Endothelial cell of umbilical vein (primary cell): ENCODE data around the gene EML1. TPM values are rescaled to one million over a fixed set of nuclear protein-coding genes. Genes with fewer than 3 reads are reported as not detected.

Experiments used
- BruUV-seq: library from RNA; stranded (reverse); fragments of 400-500 nt; replicated peaks from 2 replicates; lab custom pipeline; 2021; lab: Mats Ljungman, UMichigan
- CTCF ChIA-PET: fragments of 300-600, 350-600 bp; sonication (Branson Sonifier 250); formaldehyde crosslinking; loops from one replicate; lab custom pipeline; 2021; ENCODE audit warnings: antibody characterized with exemption, inconsistent platforms; lab: Charles Lee
- POLR2A ChIA-PET: fragments of 300-600, 350-600 bp; sonication (Branson Sonifier 250); formaldehyde crosslinking; loops from one replicate; lab custom pipeline; 2021; ENCODE audit warnings: antibody characterized with exemption, inconsistent platforms; lab: Charles Lee
- DNase-seq: peaks from one replicate; pipeline ENCODE4 v3.0.0-alpha.2; 2011; ENCODE audit warnings: low read depth, low spot score
- FAIRE-seq: peaks from 2 replicates; lab custom pipeline; 2011; peaks lifted over from hg19 to GRCh38; lab: Jason Lieb, UNC
- H2AFZ ChIP-seq: 2 replicates; pipeline ENCODE4 v1.6.0; 2012; ENCODE audit warnings: low read depth, low read length, control low read depth, inconsistent platforms
- H3K27ac ChIP-seq: 2 replicates; pipeline ENCODE4 v1.5.1; 2011; ENCODE audit warnings: low read depth, mild to moderate bottlenecking, control low read depth, low read length, moderate library complexity; ENCODE audit not compliant: insufficient read depth
- H3K27me3 ChIP-seq, 2 experiments: 2 replicates each; pipeline versions ENCODE4 v1.6.0 to v1.6.1; 2011; ENCODE audit warnings: low read length in 2 of 2, mixed read lengths in 1 of 2; ENCODE audit not compliant: control insufficient read depth in 2 of 2, insufficient read depth in 2 of 2
- H3K36me3 ChIP-seq, 2 experiments: 2 replicates in 1 of 2; 3 replicates in 1 of 2; pipeline ENCODE4 v1.5.1; 2011; ENCODE audit warnings: low read length in 2 of 2, mild to moderate bottlenecking in 1 of 2, moderate library complexity in 1 of 2; ENCODE audit not compliant: control insufficient read depth in 2 of 2, insufficient read depth in 2 of 2; ENCODE audit errors: extremely low read depth in 1 of 2
- H3K4me1 ChIP-seq: 3 replicates; pipeline ENCODE4 v1.5.1; 2011; ENCODE audit warnings: mild to moderate bottlenecking, low read length; ENCODE audit not compliant: control insufficient read depth, insufficient read depth; ENCODE audit errors: extremely low read depth
- H3K4me2 ChIP-seq: 2 replicates; pipeline ENCODE4 v1.6.1; 2011; ENCODE audit warnings: low read length, control low read depth, mixed read lengths; ENCODE audit not compliant: insufficient read depth
- H3K4me3 ChIP-seq, 3 experiments: fragments of 200-600 bp in 1 of 3; sonication (generic), shearing (Covaris generic) in 1 of 3; replicated peaks in 1 of 3; 2 replicates each; pipeline ENCODE4 v1.5.1; 2011 to 2016; ENCODE audit warnings: control low read depth in 3 of 3, low read length in 3 of 3, mild to moderate bottlenecking in 2 of 3, inconsistent platforms in 1 of 3, low read depth in 1 of 3, moderate library complexity in 1 of 3; ENCODE audit not compliant: insufficient read depth in 1 of 3
- H3K79me2 ChIP-seq: 2 replicates; pipeline ENCODE4 v1.6.0; 2012; ENCODE audit warnings: low read length, inconsistent platforms; ENCODE audit not compliant: control insufficient read depth, insufficient read depth
- H3K9ac ChIP-seq: replicated peaks from 2 replicates; pipeline ENCODE3; 2011; ENCODE audit warnings: low read length, control low read depth; ENCODE audit not compliant: insufficient read depth; ENCODE audit errors: extremely low read depth
- H3K9me1 ChIP-seq: replicated peaks from 3 replicates; pipeline ENCODE4 v1.6.0; 2011; ENCODE audit warnings: mild to moderate bottlenecking, low read length; ENCODE audit not compliant: control insufficient read depth, insufficient read depth; ENCODE audit errors: extremely low read depth
- H3K9me3 ChIP-seq: replicated peaks from 2 replicates; pipeline ENCODE4 v1.5.1; 2012; ENCODE audit warnings: low read length, inconsistent platforms; ENCODE audit not compliant: control insufficient read depth, insufficient read depth
- H4K20me1 ChIP-seq: replicated peaks from 2 replicates; pipeline ENCODE3; 2011; ENCODE audit warnings: mild to moderate bottlenecking, low read length; ENCODE audit not compliant: control insufficient read depth, insufficient read depth; ENCODE audit errors: extremely low read depth
- EZH2 ChIP-seq: IDR thresholded peaks from 2 replicates; pipeline ENCODE4 v1.6.1; 2012; ENCODE audit warnings: borderline replicate concordance, low read depth, mild to moderate bottlenecking, moderate library complexity, low read length, inconsistent platforms; ENCODE audit not compliant: severe bottlenecking
- JUN ChIP-seq: IDR thresholded peaks from 2 replicates; pipeline ENCODE4 v1.6.1; 2011; ENCODE audit warnings: borderline replicate concordance, low read depth; ENCODE audit not compliant: insufficient read length, insufficient read depth
- MYC ChIP-seq: IDR thresholded peaks from one replicate; pipeline ENCODE4 v1.6.1; 2011; ENCODE audit warnings: mild to moderate bottlenecking, low read depth, low read length
- POLR2AphosphoS5 ChIP-seq: IDR thresholded peaks from 2 replicates; pipeline ENCODE4 v1.6.1; 2012; ENCODE audit warnings: low read depth, mild to moderate bottlenecking, control low read depth, low read length, moderate library complexity; ENCODE audit not compliant: insufficient read depth
- dilution Hi-C: fragments of 300-500 bp; cut with MboI; formaldehyde crosslinking; loops from one replicate; pipeline ENCODE4 v1.15.0; 2019; ENCODE audit warnings: low sequenced_read_pairs; ENCODE audit not compliant: extremely low pct_ligation_motif_present
- intact Hi-C: fragments of 100-400 bp; cut with micrococcal nuclease; formaldehyde crosslinking; loops from one replicate; pipeline ENCODE4 v1.10.0; 2022
- polyA plus RNA-seq, 4 experiments: library from polyadenylated mRNA; depleted of rRNA in 3 of 4; stranded (reverse) in 3 of 4; unstranded in 1 of 4; fragments of >200 nt; gene quantifications; 2 replicates each; pipeline versions ENCODE4 v1.2.1 to v1.2.3, GENCODE V29; 2011 to 2012; ENCODE audit warnings: missing spikeins in 1 of 4
- total RNA-seq: library from RNA; stranded (reverse); gene quantifications from 2 replicates; pipeline ENCODE4 v1.2.3, GENCODE V29; 2021
- TF ChIP-seq, protein P1 (sequence below), 2 donors: IDR thresholded peaks; 1 replicate in 1 of 2; 2 replicates in 1 of 2; pipeline ENCODE4 v1.5.1; 2011; ENCODE audit warnings: low read length in 2 of 2, mild to moderate bottlenecking in 2 of 2, moderate library complexity in 2 of 2, control low read depth in 1 of 2, inconsistent platforms in 1 of 2, low read depth in 1 of 2; ENCODE audit not compliant: insufficient read depth in 1 of 2; ENCODE audit errors: extremely low read depth in 1 of 2

The EML1 gene
- total and polyA plus RNA-seq, 2 donors (not counting 3 experiments of a cell fraction or from before 2014, with no cell fraction given), result 22.9 to 33.0 TPM

DNA sequence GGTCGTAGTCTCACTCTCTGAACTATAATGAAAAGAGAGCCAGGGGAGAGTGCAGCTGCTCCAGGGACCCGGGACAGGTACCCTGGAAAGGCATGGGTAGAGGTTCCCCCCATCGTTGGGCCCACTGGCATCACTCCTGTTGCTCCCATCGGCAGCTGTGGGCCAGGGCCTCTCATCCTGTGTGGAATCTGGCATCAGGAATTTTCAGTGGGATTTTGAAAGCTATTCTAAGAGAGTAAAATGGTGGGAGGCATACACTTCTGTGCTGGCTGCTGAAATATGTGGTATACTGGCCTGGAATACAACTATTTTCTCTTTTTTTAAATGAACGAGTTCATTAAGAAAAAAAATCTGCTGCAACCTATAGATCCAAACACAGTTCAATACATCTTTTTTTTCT is 38.1 kb downstream of the EML1 start:
- dilution Hi-C loops (no loop called here), intact Hi-C loops (no loop called here)
- TF ChIP-seq JUN (no peak), EZH2 (no peak), POLR2AphosphoS5 (no peak), MYC (no peak)
- TF ChIP-seq, protein P1, sequence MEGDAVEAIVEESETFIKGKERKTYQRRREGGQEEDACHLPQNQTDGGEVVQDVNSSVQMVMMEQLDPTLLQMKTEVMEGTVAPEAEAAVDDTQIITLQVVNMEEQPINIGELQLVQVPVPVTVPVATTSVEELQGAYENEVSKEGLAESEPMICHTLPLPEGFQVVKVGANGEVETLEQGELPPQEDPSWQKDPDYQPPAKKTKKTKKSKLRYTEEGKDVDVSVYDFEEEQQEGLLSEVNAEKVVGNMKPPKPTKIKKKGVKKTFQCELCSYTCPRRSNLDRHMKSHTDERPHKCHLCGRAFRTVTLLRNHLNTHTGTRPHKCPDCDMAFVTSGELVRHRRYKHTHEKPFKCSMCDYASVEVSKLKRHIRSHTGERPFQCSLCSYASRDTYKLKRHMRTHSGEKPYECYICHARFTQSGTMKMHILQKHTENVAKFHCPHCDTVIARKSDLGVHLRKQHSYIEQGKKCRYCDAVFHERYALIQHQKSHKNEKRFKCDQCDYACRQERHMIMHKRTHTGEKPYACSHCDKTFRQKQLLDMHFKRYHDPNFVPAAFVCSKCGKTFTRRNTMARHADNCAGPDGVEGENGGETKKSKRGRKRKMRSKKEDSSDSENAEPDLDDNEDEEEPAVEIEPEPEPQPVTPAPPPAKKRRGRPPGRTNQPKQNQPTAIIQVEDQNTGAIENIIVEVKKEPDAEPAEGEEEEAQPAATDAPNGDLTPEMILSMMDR (IDR thresholded peaks at IDR 0.05; ENCODE audit: extremely low read depth in 1 of 2, insufficient read depth in 1 of 2, low read depth in 1 of 2, low read length in 2 of 2), result no peak
- H3K27ac ChIP-seq, result no peak overlapping the region
- H2AFZ ChIP-seq, result no peak overlapping the region
- DNase-seq, result no peak
- CTCF ChIA-PET, result no interaction called here
- no peaks in the 10 kb centered on the region for H3K9me1 ChIP-seq
- peaks cover under 1% of the 10 kb centered on the region for H4K20me1 ChIP-seq
- H3K4me3 ChIP-seq, result no peak overlapping the region
- no TSS peak for BruUV-seq
- peaks cover 3% of the 10 kb centered on the region for H3K79me2 ChIP-seq
- H3K9me3 ChIP-seq, result no peaks in the 10 kb centered on the region
- H3K4me2 ChIP-seq, result no peak overlapping the region
- no peak for FAIRE-seq
- H3K27me3 ChIP-seq, result no peaks in the 10 kb centered on the region
- POLR2A ChIA-PET, result interaction anchor here (0.5 kb wide), 1 partner anchor 177 kb away, joined by 5 read pairs; no protein-coding TSS in a partner anchor
- H3K9ac ChIP-seq, result no peak overlapping the region
- no peaks in the 10 kb centered on the region for H3K4me1 ChIP-seq
- H3K36me3 ChIP-seq, result no peaks in the 10 kb centered on the region
